B cell (primary cell): ENCODE measurements around the gene MARCHF10. TPM values are rescaled to one million over a fixed set of nuclear protein-coding genes. Genes with fewer than 3 reads are reported as not detected.
A peak's percentile ranks its signal among the peaks of the same experiment; 100 is the strongest.

ENCODE experiments used
- ATAC-seq: fragments of 200-7000 bp; cut with Tn5 transposase; one replicate; pipeline ENCODE4 v1.10.0; 2021; ENCODE audit warnings: low read depth, mild to moderate bottlenecking, moderate number of reproducible peaks, moderate library complexity
- CTCF ChIA-PET: fragments of 350-600 bp; sonication (Branson Sonifier 250); formaldehyde crosslinking; loops from one replicate; lab custom pipeline; 2021; ENCODE audit warnings: antibody characterized with exemption, inconsistent platforms; lab: Charles Lee
- POLR2A ChIA-PET: fragments of 350-600 bp; sonication (Branson Sonifier 250); formaldehyde crosslinking; loops from one replicate; lab custom pipeline; 2021; ENCODE audit warnings: antibody characterized with exemption; lab: Charles Lee
- DNase-seq: peaks from one replicate; pipeline ENCODE4 v3.0.0; 2013
- H2AFZ ChIP-seq: 2 replicates; pipeline ENCODE4 v1.6.1; 2012; ENCODE audit warnings: mild to moderate bottlenecking, low read depth, low read length; ENCODE audit not compliant: insufficient read depth, poor library complexity, severe bottlenecking
- H3K27ac ChIP-seq, 2 donors: 1 replicate in 1 of 2; 2 replicates in 1 of 2; pipeline ENCODE4 v1.5.1; 2012 to 2013; ENCODE audit warnings: low read length in 2 of 2, mild to moderate bottlenecking in 2 of 2, moderate library complexity in 1 of 2
- H3K27me3 ChIP-seq, 4 experiments: fragments of 200-600 bp in 1 of 4; sonication (generic) in 1 of 4; replicated peaks in 1 of 4; 1 replicate in 2 of 4; 2 replicates in 2 of 4; pipeline versions ENCODE4 v1.6.1 to v1.7.0; 2013 to 2016; ENCODE audit warnings: low read length in 3 of 4, mild to moderate bottlenecking in 2 of 4, mixed read lengths in 1 of 4, moderate library complexity in 1 of 4; ENCODE audit not compliant: insufficient read depth in 4 of 4, control insufficient read depth in 3 of 4; ENCODE audit errors: control extremely low read depth in 1 of 4
- H3K36me3 ChIP-seq, 2 experiments: replicated peaks in 1 of 2; 1 replicate in 1 of 2; 2 replicates in 1 of 2; pipeline versions ENCODE4 v1.6.1 to v1.7.1; 2013; ENCODE audit warnings: low read length in 1 of 2; ENCODE audit not compliant: insufficient read depth in 2 of 2, control insufficient read depth in 1 of 2; ENCODE audit errors: control extremely low read depth in 1 of 2, extremely low read depth in 1 of 2
- H3K4me1 ChIP-seq, 2 donors: fragments of 200-600 bp in 1 of 2; sonication (generic) in 1 of 2; 1 replicate in 1 of 2; 2 replicates in 1 of 2; pipeline versions ENCODE4 v1.5.1 to v1.6.1; 2013 to 2017; ENCODE audit warnings: low read length in 2 of 2; ENCODE audit not compliant: control insufficient read depth in 2 of 2, insufficient read depth in 2 of 2
- H3K4me2 ChIP-seq: replicated peaks from 2 replicates; pipeline ENCODE3; 2012; ENCODE audit warnings: mild to moderate bottlenecking, low read depth, low read length; ENCODE audit not compliant: poor library complexity, severe bottlenecking
- H3K4me3 ChIP-seq, 5 experiments: fragments of 200-600 bp in 1 of 5; sonication (generic) in 1 of 5; 1 replicate in 3 of 5; 2 replicates in 2 of 5; pipeline versions ENCODE4 v1.5.1 to v1.7.0; 2011 to 2016; ENCODE audit warnings: low read length in 4 of 5, mild to moderate bottlenecking in 4 of 5, low read depth in 2 of 5, control low read depth in 1 of 5, moderate library complexity in 1 of 5; ENCODE audit not compliant: insufficient read depth in 1 of 5; ENCODE audit errors: control extremely low read depth in 1 of 5, extremely low read depth in 1 of 5
- H3K79me2 ChIP-seq: fragments of 200-600 bp; sonication (generic); one replicate; pipeline ENCODE4 v1.6.0; 2016; ENCODE audit warnings: low read length; ENCODE audit not compliant: control insufficient read depth, insufficient read depth
- H3K9ac ChIP-seq: fragments of 200-600 bp; sonication (generic); 2 replicates; pipeline ENCODE4 v1.6.1; 2017; ENCODE audit warnings: mild to moderate bottlenecking, low read length, moderate library complexity
- H3K9me3 ChIP-seq, 3 donors: one replicate each; pipeline versions ENCODE4 v1.6.1 to v1.7.1; 2013; ENCODE audit warnings: low read length in 2 of 3; ENCODE audit not compliant: control insufficient read depth in 2 of 3, insufficient read depth in 1 of 3; ENCODE audit errors: control extremely low read depth in 1 of 3
- H4K20me1 ChIP-seq: 2 replicates; pipeline ENCODE4 v1.6.0; 2012; ENCODE audit warnings: mild to moderate bottlenecking, low read length; ENCODE audit not compliant: insufficient read depth, control insufficient read depth, poor library complexity, severe bottlenecking
- H3K27ac Mint-ChIP-seq: one replicate; pipeline ENCODE4 v1.8.0; 2021; ENCODE audit warnings: mixed read lengths
- H3K27me3 Mint-ChIP-seq: one replicate; pipeline ENCODE4 v1.8.0; 2021; ENCODE audit warnings: mixed read lengths
- H3K4me1 Mint-ChIP-seq: one replicate; pipeline ENCODE4 v1.8.0; 2021; ENCODE audit warnings: mixed read lengths
- H3K4me3 Mint-ChIP-seq: one replicate; pipeline ENCODE4 v1.8.0; 2021; ENCODE audit warnings: mixed read lengths
- H3K9me3 Mint-ChIP-seq: one replicate; pipeline ENCODE4 v1.8.0; 2022; ENCODE audit warnings: mixed read lengths; ENCODE audit not compliant: insufficient read depth
- EZH2 ChIP-seq: IDR thresholded peaks from 2 replicates; pipeline ENCODE4 v1.6.1; 2012; ENCODE audit warnings: borderline replicate concordance, low read depth, mild to moderate bottlenecking, moderate library complexity, low read length; ENCODE audit not compliant: insufficient read depth, poor library complexity, severe bottlenecking
- WGBS: methylation state at CpG from one replicate; pipeline ENCODE4 v1.1.5; 2013; ENCODE audit warnings: missing lambda C conversion rate; ENCODE audit not compliant: insufficient coverage; 5-methylcytosine and 5-hydroxymethylcytosine counted together
- intact Hi-C: fragments of 100-400 bp; cut with micrococcal nuclease; formaldehyde crosslinking; loops from one replicate; pipeline ENCODE4 v1.10.0; 2022
- polyA plus RNA-seq: library from polyadenylated mRNA; depleted of rRNA; stranded (reverse); fragments of >200 nt; gene quantifications from 2 replicates; pipeline ENCODE4 v1.2.3, GENCODE V29; 2012
- total RNA-seq, 2 donors: library from RNA; stranded (reverse); fragments of 120-200 nt in 1 of 2; gene quantifications; 1 replicate in 1 of 2; 2 replicates in 1 of 2; pipeline versions ENCODE4 v1.2.3 to v1.2.4, GENCODE V29; 2013 to 2022
- TF ChIP-seq, protein P1 (sequence below): fragments of 200-600 bp; IDR thresholded peaks from one replicate; pipeline ENCODE4 v1.8.0; 2022; ENCODE audit warnings: antibody characterized with exemption, mild to moderate bottlenecking

Gene MARCHF10
- total and polyA plus RNA-seq, 2 donors (not counting 1 experiment from before 2014, with no cell fraction given), result 0.24 TPM; not detected in 1

DNA sequence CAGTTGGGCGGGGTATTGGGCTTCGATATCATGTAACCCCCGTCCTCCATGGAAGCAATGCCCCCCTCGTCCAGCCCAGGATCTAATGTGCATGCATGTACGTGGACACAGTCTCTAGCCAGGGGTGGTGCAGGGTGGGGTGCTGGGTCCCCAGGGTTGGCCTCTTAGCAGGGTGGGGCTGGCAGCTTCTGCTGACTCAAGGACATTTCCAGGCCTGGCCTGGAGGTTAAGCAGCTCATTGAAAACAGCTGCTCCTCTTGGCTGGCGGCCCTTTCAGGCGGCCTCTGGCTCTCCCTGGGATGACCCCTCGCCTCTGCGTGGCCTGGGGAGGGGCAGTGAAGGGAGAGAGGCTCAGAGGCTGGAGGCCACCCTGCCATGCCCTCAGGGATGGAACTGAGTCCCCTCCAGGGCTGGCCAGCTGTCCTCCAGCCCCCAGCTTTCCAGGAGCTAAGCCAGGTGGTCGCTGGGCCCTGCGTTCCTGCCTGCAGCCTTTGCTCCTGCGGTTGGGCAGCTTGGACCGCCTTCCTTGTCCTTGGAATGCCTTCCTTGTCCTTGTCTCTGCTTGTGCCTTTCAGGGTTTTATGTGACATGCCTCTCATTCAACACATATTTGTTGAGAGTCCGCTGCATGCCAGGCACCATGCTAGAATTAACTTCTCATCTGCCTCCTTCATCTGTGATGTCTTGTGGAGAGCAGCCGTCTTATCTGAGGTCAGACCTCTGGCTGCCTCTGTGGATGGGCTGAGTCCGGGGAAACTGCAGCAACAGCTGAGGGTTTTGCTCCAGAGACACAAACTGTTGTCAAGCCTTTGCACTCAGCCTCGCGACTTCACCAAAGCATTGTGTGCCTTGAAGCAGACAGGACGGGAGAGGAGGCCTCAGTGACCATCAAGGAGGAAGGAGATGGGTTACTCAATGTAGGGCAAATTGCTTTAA, 154.0 kb downstream of the MARCHF10 start:
- Histone ChIP-seq H4K20me1 (no peaks in the 10 kb centered on the region), H3K9ac (peak overlapping the region; percentile 81), H3K79me2 (no peaks in the 10 kb centered on the region), H3K9me3 (peaks cover 0 to 3% (median 0%) of the 10 kb centered on the region in 3 donors), H2AFZ (peak overlapping the region; percentile 76), H3K4me2 (peak overlapping the region; percentile 100), H3K27ac (no peak overlapping the region), H3K4me3 (no peak overlapping the region), H3K4me1 (peaks cover 14 to 22% of the 10 kb centered on the region in 2 donors), H3K36me3 (no peaks in the 10 kb centered on the region), H3K27me3 (peaks cover 0 to 2% (median under 1%) of the 10 kb centered on the region in 4 experiments)
- no peaks in the 10 kb centered on the region for H3K27me3 Mint-ChIP-seq
- peaks cover 23% of the 10 kb centered on the region for H3K4me1 Mint-ChIP-seq
- WGBS, result 63% methylated on average over 16 of the region's 19 CpGs
- no peak for ATAC-seq
- ChIA-PET POLR2A (no interaction called here), CTCF (no interaction called here)
- H3K27ac Mint-ChIP-seq, result peak overlapping the region; percentile 39
- no peaks in the 10 kb centered on the region for H3K9me3 Mint-ChIP-seq
- peak overlapping the region; percentile 92 for H3K4me3 Mint-ChIP-seq
- DNase-seq, result no peak
- TF ChIP-seq, protein P1, sequence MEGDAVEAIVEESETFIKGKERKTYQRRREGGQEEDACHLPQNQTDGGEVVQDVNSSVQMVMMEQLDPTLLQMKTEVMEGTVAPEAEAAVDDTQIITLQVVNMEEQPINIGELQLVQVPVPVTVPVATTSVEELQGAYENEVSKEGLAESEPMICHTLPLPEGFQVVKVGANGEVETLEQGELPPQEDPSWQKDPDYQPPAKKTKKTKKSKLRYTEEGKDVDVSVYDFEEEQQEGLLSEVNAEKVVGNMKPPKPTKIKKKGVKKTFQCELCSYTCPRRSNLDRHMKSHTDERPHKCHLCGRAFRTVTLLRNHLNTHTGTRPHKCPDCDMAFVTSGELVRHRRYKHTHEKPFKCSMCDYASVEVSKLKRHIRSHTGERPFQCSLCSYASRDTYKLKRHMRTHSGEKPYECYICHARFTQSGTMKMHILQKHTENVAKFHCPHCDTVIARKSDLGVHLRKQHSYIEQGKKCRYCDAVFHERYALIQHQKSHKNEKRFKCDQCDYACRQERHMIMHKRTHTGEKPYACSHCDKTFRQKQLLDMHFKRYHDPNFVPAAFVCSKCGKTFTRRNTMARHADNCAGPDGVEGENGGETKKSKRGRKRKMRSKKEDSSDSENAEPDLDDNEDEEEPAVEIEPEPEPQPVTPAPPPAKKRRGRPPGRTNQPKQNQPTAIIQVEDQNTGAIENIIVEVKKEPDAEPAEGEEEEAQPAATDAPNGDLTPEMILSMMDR, result no peak
- no peak for TF ChIP-seq EZH2
- intact Hi-C loops, result no loop called here
